ENCODE results near the gene KLHDC8A.
"Not testable (repeated sequence)": the region's sequence is repeated elsewhere in the genome, so short reads cannot be mapped to it uniquely, and the experiment has no call there.

The KLHDC8A gene

GRCh38 chr1:205370780-205371179 lies 14.1 kb upstream of the KLHDC8A start:
- peak; percentile 14 for DNase-seq

GRCh38 chr1:205369701-205370123 lies 13.0 kb upstream of the KLHDC8A start:
- no peak for DNase-seq

- no peak for DNase-seq
Observed at GRCh38 chr1:205368478-205368877, 11.8 kb upstream of the KLHDC8A start.

- DNase-seq, result no peak
Observed at GRCh38 chr1:205365945-205366463, 9.3 kb upstream of the KLHDC8A start.

- not testable (repeated sequence) for DNase-seq
Observed at GRCh38 chr1:205365086-205365485, 8.4 kb upstream of the KLHDC8A start.

- DNase-seq, result no peak
Observed at GRCh38 chr1:205360891-205361290, 4.2 kb upstream of the KLHDC8A start.

- no peak for DNase-seq
Observed at GRCh38 chr1:205359771-205360565, 3.2 kb upstream of the KLHDC8A start.

- no peak for DNase-seq
Observed at GRCh38 chr1:205358579-205358978, 1.9 kb upstream of the KLHDC8A start.

- no peak for DNase-seq
Observed at GRCh38 chr1:205357567-205357966, 845 bp upstream of the KLHDC8A start.

GRCh38 chr1:205355075-205355453 lies 1.7 kb downstream of the KLHDC8A start:
- no peak for DNase-seq

- peak; percentile 57 for DNase-seq
Observed at GRCh38 chr1:205354259-205355074, 2.3 kb downstream of the KLHDC8A start.

- no peak for DNase-seq
Observed at GRCh38 chr1:205353612-205354011, 3.1 kb downstream of the KLHDC8A start.

- DNase-seq, result no peak
Observed at GRCh38 chr1:205353191-205353590, 3.5 kb downstream of the KLHDC8A start.

- DNase-seq, result peak; percentile 74
Observed at GRCh38 chr1:205351984-205352713, 4.6 kb downstream of the KLHDC8A start.

- no peak for DNase-seq
Observed at GRCh38 chr1:205350691-205351141, 6.0 kb downstream of the KLHDC8A start.

GRCh38 chr1:205350124-205350523 lies 6.6 kb downstream of the KLHDC8A start:
- no peak for DNase-seq

- no peak for DNase-seq
Observed at GRCh38 chr1:205348554-205349487, 7.9 kb downstream of the KLHDC8A start.

- DNase-seq, result no peak
Observed at GRCh38 chr1:205346956-205347574, 9.7 kb downstream of the KLHDC8A start.

- DNase-seq, result no peak
Observed at GRCh38 chr1:205345761-205346160, 11.0 kb downstream of the KLHDC8A start.

- peak; percentile 31 for DNase-seq
Observed at GRCh38 chr1:205344066-205344928, 12.4 kb downstream of the KLHDC8A start.

Measured in NCI-H1105 (cell line).